Naive thymus-derived CD8-positive, alpha-beta T cell (primary cell): ENCODE measurements around the gene ZNF444. TPM values are rescaled to one million over a fixed set of nuclear protein-coding genes. Genes with fewer than 3 reads are reported as not detected.
A peak's percentile ranks its signal among the peaks of the same experiment; 100 is the strongest.
"Not testable (repeated sequence)": the region's sequence is repeated elsewhere in the genome, so short reads cannot be mapped to it uniquely, and the experiment has no call there.

Source experiments
- ATAC-seq, 2 donors: fragments of 150-1000 bp; cut with Tn5 transposase in 1 of 2; sonication (Bioruptor Pico), chemical (Tn5 transposase) in 1 of 2; 1 replicate in 1 of 2; 2 replicates in 1 of 2; pipeline ENCODE4 v1.10.0; 2021; ENCODE audit warnings: mild to moderate bottlenecking in 2 of 2, moderate library complexity in 2 of 2
- POLR2A ChIA-PET: fragments of 350-600 bp; sonication (Branson Sonifier 250); formaldehyde crosslinking; loops from one replicate; lab custom pipeline; 2021; ENCODE audit warnings: antibody characterized with exemption; lab: Charles Lee
- DNase-seq, 10 donors: peaks; one replicate each; pipeline versions ENCODE4 v3.0.0 to v3.0.0-alpha.2; 2020 to 2022
- H3K27ac Mint-ChIP-seq, 10 donors: one replicate each; pipeline ENCODE4 v1.8.0; 2020 to 2022; ENCODE audit warnings: mild to moderate bottlenecking in 10 of 10, mixed read lengths in 10 of 10, moderate library complexity in 4 of 10, inconsistent platforms in 1 of 10
- H3K27me3 Mint-ChIP-seq, 5 donors: one replicate each; pipeline ENCODE4 v1.8.0; 2021 to 2022; ENCODE audit warnings: mixed read lengths in 5 of 5
- H3K36me3 Mint-ChIP-seq, 3 donors: one replicate each; pipeline ENCODE4 v1.8.0; 2020 to 2022; ENCODE audit warnings: mixed read lengths in 3 of 3, mild to moderate bottlenecking in 2 of 3, inconsistent platforms in 1 of 3
- H3K4me1 Mint-ChIP-seq, 4 donors: one replicate each; pipeline ENCODE4 v1.8.0; 2021 to 2022; ENCODE audit warnings: mixed read lengths in 4 of 4
- H3K4me3 Mint-ChIP-seq, 10 donors: one replicate each; pipeline ENCODE4 v1.8.0; 2020 to 2022; ENCODE audit warnings: mild to moderate bottlenecking in 10 of 10, mixed read lengths in 10 of 10, moderate library complexity in 6 of 10, inconsistent platforms in 1 of 10
- H3K9me3 Mint-ChIP-seq, 9 donors: one replicate each; pipeline ENCODE4 v1.8.0; 2020 to 2022; ENCODE audit warnings: mixed read lengths in 9 of 9, mild to moderate bottlenecking in 3 of 9, inconsistent platforms in 1 of 9, moderate library complexity in 1 of 9
- polyA plus RNA-seq, 3 donors: library from polyadenylated mRNA; unstranded; fragments of 300-500 nt; fragmentation: Illumina TruSeq; gene quantifications; one replicate each; pipeline ENCODE4 v1.2.3, GENCODE V29; 2021
- total RNA-seq, 8 experiments: library from RNA in 2 of 8; stranded (reverse) in 2 of 8; gene quantifications; one replicate each; pipeline ENCODE4 v1.2.3 and lab custom pipeline; 2021 to 2026

The ZNF444 gene
- 10 to 100 TPM; 42.2 to 49.4 TPM for total RNA-seq
- 10 to 100 TPM; 12.9 to 26.9 (median 19.2) TPM for polyA plus RNA-seq
- total RNA-seq (lab: John Stamatoyannopoulos, UW) = 19.5 to 30.0 (median 21.6) reads per million in 6 experiments

GRCh38 chr19:56140583-56141416 is at the start of gene ZNF444:
Gene ZNF444 (plus strand): TSS chr19:56141287. CDS start chr19:56146912, 5,625 bp downstream.
- H3K4me3 Mint-ChIP-seq = peak within 1 kb of the TSS; percentile 90 to 98 (median 94)
- H3K27ac Mint-ChIP-seq = peak within 1 kb of the TSS; percentile 91 to 98 (median 96)
- DNase-seq (peak; percentile 95 to 100 (median 100)), ATAC-seq (peak; percentile 88 to 89)
- H3K9me3 Mint-ChIP-seq = no peaks in the 10 kb centered on the region
- H3K27me3 Mint-ChIP-seq = no peaks in the 10 kb centered on the region
- peaks cover 24 to 50% (median 46%) of the 10 kb centered on the region in 4 donors for H3K4me1 Mint-ChIP-seq
- POLR2A ChIA-PET = interaction anchor here (0.7 to 8.5 kb wide), 5 partner anchors 13 to 498 kb away, joined by 3 to 76 read pairs (median 3); partner anchors contain the start of genes ZNF787 and ZSCAN5A
- H3K36me3 Mint-ChIP-seq = peaks cover 0 to 2% (median 0%) of the 10 kb centered on the region in 3 donors

- no peak overlapping the region for H3K4me3 Mint-ChIP-seq
- H3K27me3 Mint-ChIP-seq = no peaks in the 10 kb centered on the region
- H3K9me3 Mint-ChIP-seq = no peaks in the 10 kb centered on the region
- no peak for DNase-seq
- no peak for ATAC-seq
- H3K4me1 Mint-ChIP-seq = peaks cover 5 to 18% (median 16%) of the 10 kb centered on the region in 4 donors
- POLR2A ChIA-PET = no interaction called here
- H3K27ac Mint-ChIP-seq = peak overlapping the region in 1 of 10 donors; percentile 80
- peaks cover 0 to 38% (median 16%) of the 10 kb centered on the region in 3 donors for H3K36me3 Mint-ChIP-seq
Observed at GRCh38 chr19:56091751-56092546, 49.1 kb upstream of the ZNF444 start.

- no peak for ATAC-seq
- POLR2A ChIA-PET = no interaction called here
- peak overlapping the region in 2 of 10 donors; percentile 3 to 14 for H3K27ac Mint-ChIP-seq
- H3K9me3 Mint-ChIP-seq = no peaks in the 10 kb centered on the region
- no peak for DNase-seq
- H3K27me3 Mint-ChIP-seq = no peaks in the 10 kb centered on the region
- H3K4me1 Mint-ChIP-seq = peaks cover 5 to 18% (median 16%) of the 10 kb centered on the region in 4 donors
- H3K4me3 Mint-ChIP-seq = no peak overlapping the region
- H3K36me3 Mint-ChIP-seq = peaks cover 0 to 35% (median 16%) of the 10 kb centered on the region in 3 donors
Observed at GRCh38 chr19:56092685-56093631, 48.1 kb upstream of the ZNF444 start.

GRCh38 chr19:56094449-56094848 is 46.6 kb upstream of the ZNF444 start:
- DNase-seq (no peak), ATAC-seq (no peak)
- Mint-ChIP-seq H3K27ac (peak overlapping the region in 2 of 10 donors; percentile 2 to 61), H3K9me3 (no peaks in the 10 kb centered on the region), H3K4me3 (no peak overlapping the region), H3K36me3 (peaks cover 0 to 36% (median 14%) of the 10 kb centered on the region in 3 donors), H3K27me3 (no peaks in the 10 kb centered on the region), H3K4me1 (peaks cover 5 to 18% (median 16%) of the 10 kb centered on the region in 4 donors)
- POLR2A ChIA-PET = no interaction called here

- Mint-ChIP-seq H3K9me3 (no peaks in the 10 kb centered on the region), H3K4me1 (peaks cover 5 to 18% (median 13%) of the 10 kb centered on the region in 4 donors), H3K36me3 (peaks cover 0 to 38% (median 12%) of the 10 kb centered on the region in 3 donors), H3K27ac (no peak overlapping the region), H3K4me3 (no peak overlapping the region), H3K27me3 (no peaks in the 10 kb centered on the region)
- DNase-seq (no peak), ATAC-seq (no peak)
- POLR2A ChIA-PET = no interaction called here
Observed at GRCh38 chr19:56096665-56097064, 44.4 kb upstream of the ZNF444 start.

GRCh38 chr19:56097306-56097705 is 43.8 kb upstream of the ZNF444 start:
- POLR2A ChIA-PET = no interaction called here
- no peak for DNase-seq
- no peak overlapping the region for H3K4me3 Mint-ChIP-seq
- H3K27ac Mint-ChIP-seq = peak overlapping the region in 1 of 10 donors; percentile 5
- H3K36me3 Mint-ChIP-seq = peaks cover 0 to 44% (median 12%) of the 10 kb centered on the region in 3 donors
- ATAC-seq = no peak
- H3K4me1 Mint-ChIP-seq = peaks cover 5 to 17% (median 13%) of the 10 kb centered on the region in 4 donors
- no peaks in the 10 kb centered on the region for H3K9me3 Mint-ChIP-seq
- no peaks in the 10 kb centered on the region for H3K27me3 Mint-ChIP-seq

GRCh38 chr19:56097776-56098175 is 43.3 kb upstream of the ZNF444 start:
- Mint-ChIP-seq H3K4me3 (no peak overlapping the region), H3K27me3 (no peaks in the 10 kb centered on the region), H3K27ac (no peak overlapping the region), H3K36me3 (peaks cover 0 to 43% (median 12%) of the 10 kb centered on the region in 3 donors), H3K9me3 (no peaks in the 10 kb centered on the region), H3K4me1 (peaks cover 6 to 16% (median 11%) of the 10 kb centered on the region in 4 donors)
- POLR2A ChIA-PET = no interaction called here
- DNase-seq (no peak), ATAC-seq (no peak)

- H3K9me3 Mint-ChIP-seq, H3K27ac Mint-ChIP-seq, ATAC-seq, DNase-seq, H3K27me3 Mint-ChIP-seq, POLR2A ChIA-PET, H3K4me3 Mint-ChIP-seq: not testable (repeated sequence)
- Mint-ChIP-seq H3K4me1 (peaks cover 6 to 16% (median 7%) of the 10 kb centered on the region in 4 donors), H3K36me3 (peaks cover 0 to 40% (median 12%) of the 10 kb centered on the region in 3 donors)
Observed at GRCh38 chr19:56098237-56098636, 42.9 kb upstream of the ZNF444 start.

GRCh38 chr19:56098731-56099568 is 42.1 kb upstream of the ZNF444 start:
- Mint-ChIP-seq H3K4me3 (no peak overlapping the region), H3K27ac (no peak overlapping the region), H3K4me1 (peaks cover 3 to 14% (median 5%) of the 10 kb centered on the region in 4 donors), H3K9me3 (no peaks in the 10 kb centered on the region), H3K36me3 (peaks cover 0 to 38% (median 8%) of the 10 kb centered on the region in 3 donors), H3K27me3 (no peaks in the 10 kb centered on the region)
- DNase-seq (no peak), ATAC-seq (no peak)
- POLR2A ChIA-PET = no interaction called here

GRCh38 chr19:56099638-56100539 is 41.2 kb upstream of the ZNF444 start:
- H3K4me3 Mint-ChIP-seq = no peak overlapping the region
- H3K4me1 Mint-ChIP-seq = peaks cover 5 to 19% (median 7%) of the 10 kb centered on the region in 4 donors
- DNase-seq (no peak), ATAC-seq (no peak)
- H3K36me3 Mint-ChIP-seq = peaks cover 0 to 34% (median 5%) of the 10 kb centered on the region in 3 donors
- H3K27ac Mint-ChIP-seq = peak overlapping the region in 1 of 10 donors; percentile 15
- no peaks in the 10 kb centered on the region for H3K9me3 Mint-ChIP-seq
- POLR2A ChIA-PET = no interaction called here
- no peaks in the 10 kb centered on the region for H3K27me3 Mint-ChIP-seq
